ENCODE data around the gene TRIM63.

DNA sequence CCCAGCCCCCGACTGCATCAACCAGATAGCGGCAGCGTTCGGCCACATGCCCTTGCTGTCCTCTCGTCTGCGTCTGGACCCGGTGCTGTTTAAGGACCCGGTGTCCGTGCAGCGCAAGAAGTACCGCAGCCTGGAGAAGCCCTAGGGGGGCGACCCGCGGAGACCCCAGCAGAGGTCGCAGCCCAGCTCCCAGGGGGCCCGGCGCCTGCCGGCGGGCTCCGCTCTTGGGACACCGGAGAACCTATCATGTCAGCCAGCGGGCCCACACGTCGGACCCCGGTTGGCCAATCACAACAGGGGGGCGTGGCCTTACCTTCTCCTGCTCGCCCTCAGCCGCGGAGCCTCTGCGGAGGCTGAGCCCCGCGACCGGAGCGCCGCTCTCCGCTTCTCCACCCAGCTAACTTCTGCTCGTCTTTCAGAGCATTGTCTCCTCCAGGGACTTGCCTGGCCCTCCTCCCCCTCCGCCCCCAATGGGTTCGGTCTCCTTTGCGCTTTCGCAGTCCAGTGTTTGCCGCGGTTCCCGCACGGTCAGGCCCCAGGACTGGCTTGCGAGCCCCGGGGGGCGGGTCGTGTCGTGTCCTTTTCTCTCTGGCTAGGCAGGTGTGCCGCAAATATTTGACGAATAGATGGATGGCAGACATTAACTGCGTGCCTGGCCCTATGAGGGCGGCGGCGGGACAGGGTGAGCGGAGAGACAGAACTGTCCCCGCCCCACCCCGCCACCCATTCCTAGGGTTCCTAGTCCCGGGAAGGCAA, 32.0 kb downstream of the TRIM63 start:
- TF ChIP-seq SUZ12 (IDR thresholded peaks at IDR 0.05; ENCODE audit: extremely low read depth, insufficient read depth, insufficient read length) (no peak), YY1 (IDR thresholded peaks at IDR 0.05; ENCODE audit: insufficient read depth, insufficient read length) (no peak)
